Measurements from ENCODE around the gene TSNAXIP1.

TSNAXIP1 gene

DNA sequence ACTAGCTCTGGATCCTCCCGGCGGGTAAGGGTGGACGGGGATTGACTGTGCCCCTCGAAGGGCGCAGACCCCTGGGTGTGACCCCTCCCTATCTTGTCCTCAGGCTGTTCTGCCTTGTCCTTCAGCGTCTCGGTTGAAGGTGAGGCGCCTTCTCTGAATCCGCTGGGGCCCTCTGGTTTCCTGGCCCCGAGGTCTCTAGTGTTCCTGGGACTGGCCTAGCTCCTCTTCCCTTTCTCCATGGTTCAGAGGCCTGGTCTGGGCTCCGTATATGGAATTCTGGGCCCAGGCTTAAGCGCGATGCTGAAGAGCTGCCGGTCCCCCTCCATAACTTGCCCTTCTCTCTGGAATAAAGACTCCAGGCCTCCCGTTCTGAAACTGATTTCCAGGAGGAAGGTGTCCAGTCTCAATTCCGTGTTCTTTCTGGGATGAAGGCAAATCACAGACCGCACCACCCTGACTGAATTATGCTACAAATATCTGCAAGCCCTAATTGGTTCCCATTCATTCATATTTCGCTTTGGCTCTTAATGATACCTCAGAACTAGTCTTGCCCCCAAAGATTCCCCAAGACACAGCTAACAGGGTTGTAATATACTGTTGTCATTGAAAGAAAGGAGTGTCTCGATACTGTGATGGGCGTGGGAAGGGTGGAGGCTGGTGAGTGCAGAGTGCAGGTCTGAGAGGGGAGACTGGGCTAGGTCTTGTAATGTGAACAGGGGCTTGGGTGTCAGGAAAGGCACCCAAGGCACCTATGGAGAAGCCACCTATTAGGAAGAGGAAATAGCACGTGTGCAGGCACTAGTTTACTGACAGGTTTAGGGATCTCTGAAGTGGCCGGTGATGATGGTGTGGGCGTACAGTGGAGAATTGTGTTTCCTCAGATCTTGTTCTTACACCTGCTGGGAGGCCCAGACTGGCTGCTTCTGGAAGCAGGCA lies 67.0 kb downstream of the TSNAXIP1 start:
- DNase-seq = no peak
- Histone ChIP-seq H3K9me2 (replicated peaks; ENCODE audit: insufficient read depth, low read length) (no peaks in the 10 kb centered on the region), H4K20me1 (ENCODE audit: insufficient read depth, low read length) (no peaks in the 10 kb centered on the region), H3K9me3 (replicated peaks; ENCODE audit: insufficient read depth, low read length) (no peaks in the 10 kb centered on the region), H3F3A (ENCODE audit: insufficient read depth, low read length) (peaks cover 21% of the 10 kb centered on the region), H3K27me3 (replicated peaks; ENCODE audit: insufficient read depth, low read length) (no peaks in the 10 kb centered on the region), H3K4me3 (ENCODE audit: low read length) (peak overlapping the region; percentile 99), H3K36me3 (replicated peaks; ENCODE audit: insufficient read depth, low read length) (no peaks in the 10 kb centered on the region; the same call in 1 of the 2 replicates), H3K27ac (ENCODE audit: low read length) (peak overlapping the region; percentile 21; the same call in 1 of the 2 replicates), H2AFZ (ENCODE audit: low read length) (peak overlapping the region; percentile 91), H3K79me2 (ENCODE audit: low read length) (peaks cover 44% of the 10 kb centered on the region), H3K4me2 (ENCODE audit: low read depth, low read length) (peak overlapping the region; percentile 94), H3K4me1 (ENCODE audit: low read length) (peaks cover 23% of the 10 kb centered on the region), H3K9ac (ENCODE audit: low read length) (peak overlapping the region; percentile 93)
- no peak for TF ChIP-seq EZH2phosphoT487 (IDR thresholded peaks at IDR 0.05; ENCODE audit: low read length)
- TF ChIP-seq EZH2 (optimal IDR thresholded peaks at IDR 0.05; ENCODE audit: low read depth, low read length) = no peak
- TF ChIP-seq, protein P1, sequence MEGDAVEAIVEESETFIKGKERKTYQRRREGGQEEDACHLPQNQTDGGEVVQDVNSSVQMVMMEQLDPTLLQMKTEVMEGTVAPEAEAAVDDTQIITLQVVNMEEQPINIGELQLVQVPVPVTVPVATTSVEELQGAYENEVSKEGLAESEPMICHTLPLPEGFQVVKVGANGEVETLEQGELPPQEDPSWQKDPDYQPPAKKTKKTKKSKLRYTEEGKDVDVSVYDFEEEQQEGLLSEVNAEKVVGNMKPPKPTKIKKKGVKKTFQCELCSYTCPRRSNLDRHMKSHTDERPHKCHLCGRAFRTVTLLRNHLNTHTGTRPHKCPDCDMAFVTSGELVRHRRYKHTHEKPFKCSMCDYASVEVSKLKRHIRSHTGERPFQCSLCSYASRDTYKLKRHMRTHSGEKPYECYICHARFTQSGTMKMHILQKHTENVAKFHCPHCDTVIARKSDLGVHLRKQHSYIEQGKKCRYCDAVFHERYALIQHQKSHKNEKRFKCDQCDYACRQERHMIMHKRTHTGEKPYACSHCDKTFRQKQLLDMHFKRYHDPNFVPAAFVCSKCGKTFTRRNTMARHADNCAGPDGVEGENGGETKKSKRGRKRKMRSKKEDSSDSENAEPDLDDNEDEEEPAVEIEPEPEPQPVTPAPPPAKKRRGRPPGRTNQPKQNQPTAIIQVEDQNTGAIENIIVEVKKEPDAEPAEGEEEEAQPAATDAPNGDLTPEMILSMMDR (IDR thresholded peaks at IDR 0.05; ENCODE audit: low read length) = no peak

DNA sequence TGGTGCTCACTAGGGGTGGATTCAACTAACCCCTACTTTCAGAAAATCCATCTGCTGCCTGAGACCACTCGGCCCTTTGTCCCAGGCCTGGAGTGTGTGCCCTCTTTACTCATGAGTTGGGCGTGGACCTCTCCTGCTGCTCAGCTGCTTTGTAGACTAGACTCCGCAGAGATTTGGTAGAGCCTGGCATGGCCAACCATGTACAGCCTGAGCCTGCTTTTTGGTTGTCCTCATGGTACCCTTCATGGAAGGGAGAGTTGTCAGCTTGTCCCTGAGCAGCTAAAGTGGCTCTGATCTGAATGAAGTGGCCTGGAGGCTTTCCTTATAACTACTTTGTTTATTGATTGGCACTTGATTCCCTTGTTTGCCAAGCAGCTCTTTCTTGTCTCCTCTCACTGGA lies 67.7 kb downstream of the TSNAXIP1 start:
- H3K4me3 ChIP-seq (ENCODE audit: low read length) = peak overlapping the region; percentile 99; the same call in 1 of the 2 replicates
- peaks cover 23% of the 10 kb centered on the region for H3K4me1 ChIP-seq (ENCODE audit: low read length)
- no peaks in the 10 kb centered on the region for H3K9me3 ChIP-seq (replicated peaks; ENCODE audit: insufficient read depth, low read length)
- H3K4me2 ChIP-seq (ENCODE audit: low read depth, low read length) = peak overlapping the region; percentile 94
- no peak for DNase-seq
- H4K20me1 ChIP-seq (ENCODE audit: insufficient read depth, low read length) = no peaks in the 10 kb centered on the region
- TF ChIP-seq, protein P1 (IDR thresholded peaks at IDR 0.05; ENCODE audit: low read length) = no peak
- no peak for TF ChIP-seq EZH2phosphoT487 (IDR thresholded peaks at IDR 0.05; ENCODE audit: low read length)
- no peak for TF ChIP-seq EZH2 (optimal IDR thresholded peaks at IDR 0.05; ENCODE audit: low read depth, low read length)
- no peak overlapping the region for H3K27ac ChIP-seq (ENCODE audit: low read length)
- H2AFZ ChIP-seq (ENCODE audit: low read length) = no peak overlapping the region
- no peaks in the 10 kb centered on the region for H3K27me3 ChIP-seq (replicated peaks; ENCODE audit: insufficient read depth, low read length)
- H3K79me2 ChIP-seq (ENCODE audit: low read length) = peaks cover 44% of the 10 kb centered on the region
- peak overlapping the region; percentile 93; the same call in 1 of the 2 replicates for H3K9ac ChIP-seq (ENCODE audit: low read length)
- H3K36me3 ChIP-seq (replicated peaks; ENCODE audit: insufficient read depth, low read length) = no peaks in the 10 kb centered on the region; the same call in 1 of the 2 replicates
- H3K9me2 ChIP-seq (replicated peaks; ENCODE audit: insufficient read depth, low read length) = no peaks in the 10 kb centered on the region
- peaks cover 21% of the 10 kb centered on the region for H3F3A ChIP-seq (ENCODE audit: insufficient read depth, low read length)

DNA sequence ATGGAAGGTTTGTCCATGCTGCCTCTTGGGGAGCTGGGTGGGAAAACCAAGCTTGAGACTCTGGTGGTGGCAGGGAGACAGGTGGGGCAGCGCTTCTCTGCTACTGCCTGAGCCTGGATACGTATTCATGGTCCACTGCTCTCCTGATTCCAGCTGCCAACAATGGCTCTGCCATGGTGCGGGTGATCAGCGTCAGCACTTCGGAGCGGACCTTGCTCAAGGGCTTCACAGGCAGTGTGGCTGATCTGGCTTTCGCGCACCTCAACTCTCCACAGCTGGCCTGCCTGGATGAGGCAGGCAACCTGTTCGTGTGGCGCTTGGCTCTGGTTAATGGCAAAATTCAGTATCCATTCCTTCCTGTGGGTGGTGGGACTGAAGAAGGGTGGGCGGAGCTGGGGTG lies 70.4 kb downstream of the TSNAXIP1 start:
- Histone ChIP-seq H3K4me3 (ENCODE audit: low read length) (no peak overlapping the region), H3K4me2 (ENCODE audit: low read depth, low read length) (no peak overlapping the region), H2AFZ (ENCODE audit: low read length) (no peak overlapping the region), H3K9me2 (replicated peaks; ENCODE audit: insufficient read depth, low read length) (no peaks in the 10 kb centered on the region), H3K9ac (ENCODE audit: low read length) (no peak overlapping the region), H3K27me3 (replicated peaks; ENCODE audit: insufficient read depth, low read length) (no peaks in the 10 kb centered on the region), H3F3A (ENCODE audit: insufficient read depth, low read length) (peaks cover 6% of the 10 kb centered on the region; the same call in 1 of the 2 replicates), H3K9me3 (replicated peaks; ENCODE audit: insufficient read depth, low read length) (no peaks in the 10 kb centered on the region), H3K4me1 (ENCODE audit: low read length) (peaks cover 23% of the 10 kb centered on the region), H3K36me3 (replicated peaks; ENCODE audit: insufficient read depth, low read length) (no peaks in the 10 kb centered on the region; the same call in none of the 2 replicates), H3K79me2 (ENCODE audit: low read length) (peaks cover 44% of the 10 kb centered on the region), H3K27ac (ENCODE audit: low read length) (no peak overlapping the region), H4K20me1 (ENCODE audit: insufficient read depth, low read length) (no peaks in the 10 kb centered on the region)
- DNase-seq = no peak
- TF ChIP-seq EZH2phosphoT487 (IDR thresholded peaks at IDR 0.05; ENCODE audit: low read length) (no peak), EZH2 (optimal IDR thresholded peaks at IDR 0.05; ENCODE audit: low read depth, low read length) (no peak)
- TF ChIP-seq, protein P1 (IDR thresholded peaks at IDR 0.05; ENCODE audit: low read length) = no peak
